OCI-LY7 (cell line): ENCODE data around the gene ITPKA.

Experiments
- CTCF ChIP-seq: fragments of 200-600 bp; sonication (generic); conservative IDR thresholded peaks from 2 replicates; pipeline ENCODE4 v1.5.1; 2014; ENCODE audit warnings: mild to moderate bottlenecking, antibody characterized with exemption, low read length, moderate library complexity, mixed read lengths
- EZH2phosphoT487 ChIP-seq: fragments of 200-600 bp; sonication (generic); IDR thresholded peaks from 2 replicates; pipeline ENCODE4 v1.6.1; 2018; ENCODE audit warnings: low read depth, borderline replicate concordance, mild to moderate bottlenecking, mixed run types, antibody characterized with exemption, low read length, moderate library complexity, mixed read lengths

- TF ChIP-seq CTCF (no peak), EZH2phosphoT487 (no peak)
These were observed 5.0 kb downstream of the ITPKA start for GRCh38 chr15:41498657-41499056.
